GM18870 (cell line): ENCODE data around the gene WDHD1.
"Not testable (repeated sequence)": the region's sequence is repeated elsewhere in the genome, so short reads cannot be mapped to it uniquely, and the experiment has no call there.

Source experiments
- ATAC-seq: cut with Tn5 transposase; IDR thresholded peaks from one replicate; pipeline ENCODE4 v1.9.1; 2021; ENCODE audit warnings: moderate library complexity; ENCODE audit not compliant: unreplicated experiment

The WDHD1 gene

DNA sequence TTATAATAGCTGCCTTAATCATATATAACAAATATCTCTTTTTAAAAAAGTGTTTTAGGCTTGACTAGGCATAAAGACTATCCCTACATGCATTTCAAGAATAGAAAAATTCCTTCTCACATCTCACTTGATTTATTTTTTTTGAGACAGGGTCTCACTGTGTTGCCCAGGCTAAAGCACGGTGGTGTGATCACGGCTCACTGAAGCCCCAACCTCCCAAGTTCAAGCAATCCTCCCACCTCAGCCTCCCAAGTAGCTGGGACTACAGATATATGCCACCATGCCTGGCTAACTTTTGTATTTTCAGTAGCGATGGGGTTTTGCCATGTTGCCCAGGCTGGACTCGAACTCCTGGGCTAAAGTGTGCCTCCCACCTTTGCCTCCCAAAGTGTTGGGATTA is 59.4 kb downstream of the WDHD1 start:
- ATAC-seq, result no peak

DNA sequence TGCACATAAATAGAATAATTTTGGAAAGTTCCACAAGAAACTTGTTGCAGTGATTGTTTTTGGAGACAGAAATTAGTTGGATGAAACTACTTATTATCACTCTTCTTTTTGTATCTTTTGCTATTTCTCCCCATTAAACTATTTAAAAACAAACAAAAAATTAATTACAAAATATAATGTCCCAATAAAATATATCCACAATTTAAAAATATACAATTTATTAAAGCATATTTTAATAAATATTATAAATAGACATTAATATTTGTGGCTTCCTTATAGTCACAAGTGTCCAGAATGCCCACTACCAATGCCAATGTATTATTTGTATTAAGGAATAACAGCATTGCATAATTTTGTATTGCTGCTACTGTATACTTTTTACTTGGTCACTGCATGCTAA is 71.8 kb downstream of the WDHD1 start:
- no peak for ATAC-seq

DNA sequence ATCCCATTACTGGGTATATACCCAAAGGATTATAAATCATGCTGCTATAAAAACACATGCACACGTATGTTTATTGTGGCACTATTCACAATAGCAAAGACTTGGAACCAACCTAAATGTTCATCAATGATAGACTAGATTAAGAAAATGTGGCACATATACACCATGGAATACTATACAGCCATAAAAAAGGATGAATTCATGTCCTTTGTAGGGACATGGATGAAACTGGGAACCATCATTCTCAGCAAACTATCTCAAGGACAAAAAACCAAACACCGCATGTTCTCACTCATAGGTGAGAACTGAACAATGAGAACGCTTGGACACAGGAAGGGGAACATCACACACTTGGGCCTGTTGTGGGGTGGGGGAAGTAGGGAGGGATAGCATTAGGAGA is 73.3 kb downstream of the WDHD1 start:
- ATAC-seq, result not testable (repeated sequence)

DNA sequence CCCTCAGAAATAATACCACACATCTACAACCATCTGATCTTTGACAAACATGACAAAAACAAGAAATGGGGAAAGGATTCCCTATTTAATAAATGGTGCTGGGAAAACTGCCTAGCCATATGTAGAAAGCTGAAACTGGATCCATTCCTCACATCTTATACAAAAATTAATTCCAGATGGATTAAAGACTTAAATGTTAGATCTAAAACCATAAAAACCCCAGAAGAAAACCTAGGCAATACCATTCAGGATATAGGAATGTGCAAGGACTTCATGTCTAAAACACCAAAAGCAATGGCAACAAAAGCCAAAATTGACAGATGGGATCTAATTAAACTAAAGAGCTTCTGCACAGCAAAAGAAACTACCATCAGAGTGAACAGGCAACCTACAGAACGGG is 74.1 kb downstream of the WDHD1 start:
- not testable (repeated sequence) for ATAC-seq

DNA sequence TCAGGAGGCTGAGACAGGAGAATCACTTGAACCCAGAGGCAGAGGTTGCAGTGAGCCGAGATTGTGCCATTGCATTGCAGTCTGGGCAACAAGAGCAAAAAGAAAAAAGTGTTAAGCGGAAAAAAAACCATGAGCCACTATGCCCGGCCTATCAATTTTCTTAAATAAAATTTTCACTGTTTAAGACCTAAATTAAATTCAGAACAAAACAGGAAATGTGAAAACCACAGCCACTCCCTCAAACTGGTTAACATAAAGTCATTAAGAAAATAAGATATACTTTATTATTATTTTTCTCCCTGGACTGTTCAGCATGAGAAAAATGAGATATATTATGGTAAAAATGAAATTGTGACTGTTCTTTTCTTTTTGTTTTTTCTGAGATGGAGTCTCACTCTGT is 79.7 kb downstream of the WDHD1 start:
- no peak for ATAC-seq

DNA sequence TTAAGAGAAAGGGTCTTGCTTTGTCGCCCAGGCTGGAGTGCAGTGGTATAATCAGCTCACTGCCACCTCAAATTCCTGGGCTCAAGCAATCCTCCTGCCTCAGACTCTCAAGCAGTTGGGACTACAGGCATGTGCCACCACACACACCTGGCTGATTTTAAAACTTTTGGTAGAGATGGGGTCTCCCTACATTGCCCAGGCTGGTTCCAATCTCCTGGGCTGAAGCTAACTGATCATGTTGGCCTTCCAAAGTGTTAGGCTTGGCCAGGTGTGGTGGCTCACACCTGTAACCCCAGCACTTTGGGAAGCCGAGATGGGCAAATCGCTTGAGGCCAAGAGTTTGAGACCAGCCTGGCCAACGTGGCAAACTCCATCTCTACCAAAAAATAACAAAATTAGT is 80.4 kb downstream of the WDHD1 start:
- ATAC-seq, result no peak

DNA sequence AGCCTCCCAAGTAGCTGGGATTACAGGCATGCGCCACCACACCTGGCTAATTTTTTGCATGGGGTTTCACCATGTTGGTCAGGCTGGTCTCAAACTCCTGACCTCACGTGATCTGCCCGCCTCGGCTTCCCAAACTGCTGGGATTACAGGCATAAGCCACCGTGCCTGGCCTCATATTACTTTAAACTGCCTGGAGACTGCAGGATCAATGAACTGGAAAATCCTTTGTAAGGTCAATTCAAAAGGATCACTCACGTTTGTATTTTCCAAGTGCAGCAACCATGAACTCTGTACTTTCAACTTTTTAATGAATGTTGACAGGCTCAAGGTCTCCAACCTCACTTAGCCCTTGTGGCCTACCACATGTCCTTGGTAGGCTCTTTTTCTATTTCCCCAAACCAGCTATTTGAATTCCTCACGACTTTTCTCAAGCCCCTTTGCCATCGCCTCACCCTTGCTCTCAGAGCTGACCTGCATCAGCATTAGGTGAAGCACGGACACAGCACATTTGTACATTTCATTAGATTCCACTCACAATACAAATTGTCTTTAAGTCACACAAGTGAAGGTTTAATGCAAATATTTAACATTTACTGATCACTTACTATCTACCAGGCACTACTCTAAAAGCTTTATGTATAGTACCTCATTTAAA is 82.0 kb downstream of the WDHD1 start:
- ATAC-seq, result no peak

DNA sequence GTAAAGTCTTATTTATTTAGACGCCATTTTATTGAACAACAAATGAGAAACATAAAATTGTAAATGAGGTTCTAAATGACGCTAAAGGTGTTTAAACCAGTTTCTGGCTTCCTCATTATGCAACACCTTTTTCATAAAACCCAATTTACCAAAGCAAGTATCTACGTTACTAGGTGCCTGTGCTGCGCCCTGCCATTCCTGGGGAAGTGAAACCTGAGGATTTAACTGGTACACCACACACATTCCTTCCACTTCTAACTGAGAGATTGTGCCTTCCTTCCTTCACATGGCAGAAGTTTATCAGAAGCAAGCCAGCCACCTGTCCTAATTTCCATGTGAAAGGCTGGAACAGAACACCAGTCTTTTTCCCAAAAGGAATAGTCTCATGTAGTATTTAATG is 84.0 kb downstream of the WDHD1 start:
- ATAC-seq, result no peak

DNA sequence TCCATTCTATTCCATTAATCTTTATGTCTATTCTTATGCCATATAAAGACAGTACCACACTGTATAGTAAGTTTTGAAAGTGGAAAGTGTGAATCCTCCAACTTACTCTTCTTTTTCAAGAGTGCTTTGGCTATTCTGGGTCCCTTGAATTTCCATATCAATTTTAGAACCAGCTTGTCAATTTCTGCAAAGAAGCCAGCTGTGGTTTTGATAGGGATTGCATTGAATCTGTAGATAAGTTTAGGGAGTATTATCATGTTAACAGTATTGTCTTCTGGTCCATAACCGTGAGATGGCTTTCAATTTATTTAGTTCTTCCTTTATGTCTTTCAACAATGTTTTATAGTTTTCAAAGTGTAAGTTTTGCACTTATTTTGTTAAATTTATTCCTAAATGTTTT is 90.1 kb downstream of the WDHD1 start:
- ATAC-seq, result no peak

DNA sequence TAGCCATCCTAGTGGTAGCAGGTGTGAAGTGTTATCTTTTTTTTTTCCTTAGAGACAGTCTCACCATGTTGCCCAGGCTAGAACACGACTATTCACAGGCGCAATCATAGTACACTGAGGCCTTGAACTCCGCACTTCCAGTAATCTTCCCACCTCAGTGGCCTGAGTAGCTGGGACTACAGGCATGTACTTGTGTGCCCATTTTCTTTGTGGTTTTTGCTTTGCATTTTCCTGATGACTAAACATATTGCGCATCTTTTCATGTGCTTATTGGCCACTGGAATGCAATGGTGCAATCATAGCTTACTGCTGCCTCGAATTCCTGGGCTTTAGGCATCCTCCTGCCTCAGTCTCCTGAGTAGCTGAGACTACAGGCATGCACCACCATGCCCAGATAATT is 90.9 kb downstream of the WDHD1 start:
- no peak for ATAC-seq

DNA sequence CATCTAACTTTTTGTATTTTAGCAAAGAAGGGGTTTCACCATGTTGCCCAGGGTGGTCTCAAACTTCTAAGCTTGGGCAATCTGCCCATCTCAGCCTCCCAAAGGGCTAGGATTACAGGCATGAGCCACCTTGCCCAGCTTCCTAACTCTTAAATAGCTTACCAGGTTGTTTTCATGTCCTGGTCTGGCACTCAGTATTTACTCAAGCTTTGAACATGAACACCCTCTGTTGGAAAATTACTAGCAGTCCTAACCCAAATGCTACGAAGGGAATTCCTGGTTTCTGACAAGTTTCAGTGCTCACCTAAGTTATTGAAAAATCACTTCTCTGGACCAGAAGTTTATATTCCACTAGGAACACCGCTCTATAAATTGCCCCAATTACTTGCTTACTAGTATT is 91.8 kb downstream of the WDHD1 start:
- no peak for ATAC-seq

DNA sequence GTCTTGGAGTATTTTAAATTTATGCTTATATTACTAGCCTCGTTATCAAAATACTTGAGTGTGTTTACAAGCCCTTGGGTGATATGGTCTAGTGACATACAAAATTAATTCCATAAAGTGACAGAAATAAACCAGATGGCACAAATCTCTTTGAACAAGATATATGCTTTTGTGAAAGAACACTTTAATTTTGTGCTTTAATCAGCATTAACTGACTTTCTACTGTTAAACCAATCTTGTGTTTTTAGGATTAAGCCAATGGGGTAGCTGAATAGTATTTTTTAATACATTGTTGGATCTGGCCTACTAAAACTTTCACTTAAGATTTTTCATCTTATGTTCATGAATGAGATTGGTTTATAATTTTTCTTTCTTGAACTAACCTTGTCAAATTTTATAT is 93.9 kb downstream of the WDHD1 start:
- no peak for ATAC-seq

DNA sequence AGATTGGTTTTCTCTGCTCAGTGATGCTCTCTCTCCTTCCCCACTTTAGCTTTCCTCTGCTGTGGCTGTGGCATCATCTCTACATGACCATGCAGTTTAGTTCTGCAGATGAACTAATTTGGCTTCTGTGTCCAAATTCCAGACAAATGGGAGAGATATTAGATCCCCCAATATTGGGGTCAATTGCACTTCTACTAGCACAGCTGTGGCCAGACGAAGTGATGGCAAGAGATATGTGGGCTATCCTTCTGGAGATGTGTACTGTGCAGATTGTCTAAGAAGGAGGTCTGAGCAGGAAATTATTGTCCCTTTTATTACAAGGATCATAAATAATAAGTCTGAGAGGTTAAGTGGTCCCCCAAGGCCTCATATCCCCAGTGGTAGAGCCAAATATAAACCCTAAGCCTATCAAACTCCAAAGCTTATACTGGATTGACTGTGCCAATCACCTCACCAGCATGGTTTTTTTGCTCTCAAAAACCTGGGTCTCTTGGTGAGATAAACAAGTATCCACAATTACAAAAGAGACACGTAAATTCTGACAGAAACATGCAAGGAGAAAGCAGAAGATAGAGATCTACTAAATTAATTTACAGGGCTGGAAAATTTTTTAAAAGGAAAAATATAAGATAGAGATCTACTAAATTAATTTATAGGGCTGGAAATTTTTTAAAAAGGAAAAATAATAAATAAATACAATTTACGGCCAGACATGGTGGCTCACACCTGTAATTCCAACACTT is 95.1 kb downstream of the WDHD1 start:
- no peak for ATAC-seq

DNA sequence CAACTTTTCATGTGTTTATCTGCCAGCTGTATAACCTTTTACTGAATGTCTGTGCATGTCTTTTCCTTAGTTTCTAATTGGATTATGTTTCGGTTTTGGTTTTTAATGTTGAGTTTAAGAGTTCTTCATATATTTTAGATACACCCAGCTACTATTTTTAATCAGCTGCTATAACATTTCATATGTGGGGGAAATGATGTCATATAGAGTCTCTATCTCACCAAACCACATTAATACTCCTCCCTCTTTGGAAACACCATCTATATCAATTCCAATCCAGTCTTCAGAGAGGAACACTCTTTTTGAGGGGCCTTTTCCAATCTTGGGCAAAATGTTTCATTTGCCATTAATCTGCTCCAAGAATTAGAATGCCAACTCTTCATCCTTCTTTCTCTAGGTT is 95.8 kb downstream of the WDHD1 start:
- ATAC-seq, result no peak

DNA sequence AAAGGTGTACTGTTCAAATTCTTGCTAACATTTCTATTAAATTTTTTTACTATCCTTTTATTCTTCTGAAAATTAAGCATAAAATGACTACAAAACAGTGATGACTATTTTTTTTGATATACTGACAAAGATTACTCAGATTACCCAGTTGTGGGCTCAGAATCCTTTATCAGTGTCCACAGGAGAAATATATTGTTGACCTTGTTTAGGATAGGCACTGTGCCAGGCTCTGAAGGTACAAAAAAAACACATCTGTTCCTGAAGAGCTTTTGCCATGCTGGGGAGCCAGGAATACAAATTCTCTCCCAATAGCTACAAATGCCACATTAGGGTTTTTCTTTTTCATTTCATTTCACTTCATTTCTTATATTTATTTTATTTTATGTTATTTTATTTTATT is 97.3 kb downstream of the WDHD1 start:
- ATAC-seq, result no peak

DNA sequence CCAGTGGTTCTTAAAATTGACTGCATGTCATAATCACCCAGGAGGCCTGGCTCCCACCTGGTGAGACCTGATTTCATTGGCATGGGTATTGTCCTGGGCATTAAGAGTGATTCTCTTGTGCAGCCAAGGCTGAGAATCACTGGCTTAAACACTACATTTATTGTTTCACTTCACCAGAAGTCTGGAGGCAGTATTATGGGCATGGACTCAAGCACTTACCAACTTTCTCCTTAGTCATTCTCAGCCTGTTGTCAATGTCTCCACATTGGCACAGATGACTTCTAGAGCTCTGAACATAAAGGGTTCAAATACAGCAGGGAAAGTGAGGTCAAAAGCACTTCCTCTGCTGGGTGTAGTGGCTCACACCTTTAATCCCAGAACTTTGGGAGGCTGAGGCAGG is 98.7 kb downstream of the WDHD1 start:
- no peak for ATAC-seq

DNA sequence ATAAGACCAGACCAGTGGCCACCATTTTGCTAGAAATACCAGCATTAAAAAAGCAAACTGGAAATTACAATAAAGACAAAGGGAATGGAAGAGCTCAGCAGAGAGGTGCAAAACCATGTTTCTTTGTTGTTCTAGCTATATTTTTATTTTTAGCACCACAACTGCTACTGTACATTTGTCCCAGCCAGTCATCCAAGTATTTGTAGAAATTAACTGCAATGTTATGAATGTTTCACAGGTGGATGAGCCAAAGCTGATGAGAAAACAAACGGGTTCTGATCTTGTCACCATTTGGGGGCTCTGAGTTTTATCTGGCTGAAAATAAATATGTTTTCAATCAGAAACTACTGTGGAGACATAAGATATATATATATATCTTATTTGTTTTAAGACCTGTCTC is 99.3 kb downstream of the WDHD1 start:
- ATAC-seq, result no peak

DNA sequence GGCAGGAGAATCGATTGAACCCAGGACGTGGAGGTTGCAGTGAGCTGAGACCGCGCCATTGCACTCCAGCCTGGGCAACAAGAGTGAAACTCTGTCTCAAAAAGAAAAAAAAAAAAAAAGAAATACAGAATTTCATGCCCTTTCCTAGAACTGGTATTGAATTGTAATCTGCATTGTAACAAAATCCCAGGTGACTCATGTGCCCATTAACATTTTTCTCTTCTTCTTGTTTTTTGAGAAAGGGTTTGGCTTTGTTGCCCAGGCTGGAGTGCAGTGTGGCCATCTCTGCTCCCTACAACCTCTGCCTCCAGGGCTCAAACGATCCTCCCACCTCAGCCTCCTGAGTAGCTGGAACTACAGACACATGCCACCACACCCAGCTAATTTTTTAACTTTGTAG is 100.3 kb downstream of the WDHD1 start:
- not testable (repeated sequence) for ATAC-seq

DNA sequence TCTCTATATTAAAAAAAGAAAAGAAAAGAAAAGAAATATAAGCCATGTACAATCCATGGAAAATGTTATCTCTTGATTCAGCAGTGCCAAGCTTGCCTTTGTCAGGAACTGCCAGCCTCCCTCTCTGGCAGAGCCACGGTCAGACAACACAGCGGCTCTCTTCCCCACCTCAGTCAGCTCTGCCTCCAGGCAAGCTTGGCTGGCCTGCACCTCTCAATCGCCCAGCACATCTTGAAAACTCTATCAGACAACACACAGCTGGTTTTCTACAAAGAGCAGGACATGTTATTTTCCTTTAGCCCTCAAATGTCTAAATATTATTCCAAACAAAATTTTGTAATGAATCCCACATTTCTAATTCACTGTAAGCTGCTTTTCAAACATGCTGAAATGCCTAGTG is 104.3 kb downstream of the WDHD1 start:
- no peak for ATAC-seq

DNA sequence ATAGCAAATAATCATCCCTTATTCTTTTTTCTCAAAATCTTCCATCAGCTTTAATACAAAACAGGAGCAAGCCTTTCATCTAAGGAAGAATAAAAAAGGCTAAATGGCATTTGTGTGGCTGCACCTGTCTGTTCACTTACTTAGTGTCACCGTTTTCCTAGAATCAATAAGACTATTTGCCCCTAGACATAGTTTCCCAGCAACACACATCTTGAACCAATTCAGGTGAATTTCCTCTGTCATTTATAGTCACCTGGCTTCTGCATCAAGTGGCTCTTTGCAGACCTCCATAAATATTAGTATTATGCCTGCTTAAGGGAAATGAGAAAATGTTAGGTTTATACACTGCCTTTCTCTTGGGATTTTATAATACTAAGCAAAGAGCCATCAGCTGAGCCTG is 106.8 kb downstream of the WDHD1 start:
- ATAC-seq, result no peak

DNA sequence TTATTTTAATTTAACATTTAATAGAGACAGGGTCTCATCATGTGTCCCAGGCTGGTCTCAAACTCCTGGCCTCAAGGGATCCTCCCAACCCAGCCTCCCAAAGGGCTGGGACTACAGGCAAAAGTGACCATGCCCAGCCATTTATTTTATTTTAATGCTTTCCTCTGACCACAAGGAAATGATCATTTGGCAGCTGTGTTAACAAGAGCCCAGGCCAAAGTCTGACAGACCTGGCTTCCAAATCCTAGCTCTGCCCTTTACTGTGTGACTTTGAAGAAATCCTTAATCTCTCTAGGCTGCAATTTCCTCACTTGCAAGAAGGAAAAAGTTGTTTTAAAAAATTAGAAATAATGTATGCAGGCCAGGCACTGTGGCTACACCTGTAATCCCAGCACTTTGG is 107.6 kb downstream of the WDHD1 start:
- ATAC-seq, result no peak

DNA sequence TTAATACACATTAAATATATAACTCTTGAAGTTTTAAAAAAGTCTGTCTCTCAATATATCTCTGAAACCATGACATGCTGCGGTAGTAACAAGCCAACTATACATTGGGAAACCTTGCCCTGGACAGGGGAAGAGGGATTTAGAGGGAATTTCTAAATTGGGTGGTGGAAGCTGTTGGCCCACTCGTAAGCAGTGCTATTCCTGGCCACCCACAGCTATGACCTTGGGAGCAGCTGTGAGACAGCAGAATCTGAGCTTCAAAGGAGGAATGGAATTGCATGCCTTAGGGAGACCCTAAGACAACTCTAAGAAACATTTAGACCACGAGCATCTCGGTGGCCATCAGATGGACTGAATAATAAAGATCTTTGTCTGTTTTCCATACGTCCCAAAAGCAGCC is 108.5 kb downstream of the WDHD1 start:
- ATAC-seq, result no peak

DNA sequence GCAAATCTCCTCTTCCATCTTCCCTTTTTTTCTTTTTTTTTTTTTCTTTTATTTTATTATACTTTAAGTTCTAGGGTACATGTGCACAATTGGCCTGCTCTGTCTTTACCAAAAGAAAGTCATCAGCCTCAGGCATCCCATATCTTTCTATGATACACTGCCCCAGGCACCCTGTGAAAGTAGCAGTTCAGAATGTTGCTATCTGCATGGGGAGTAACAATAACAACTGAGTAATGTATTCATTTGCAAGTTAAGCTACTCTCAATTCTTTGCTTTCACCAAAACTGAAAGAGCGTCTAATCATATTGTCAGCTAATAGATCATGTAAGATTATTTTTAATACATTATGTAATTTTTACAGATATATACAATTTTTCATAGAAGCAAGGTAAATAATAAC is 110.8 kb downstream of the WDHD1 start:
- no peak for ATAC-seq
